MM.1S (cell line): ENCODE data around the gene CD96.
"Not testable (repeated sequence)": the region's sequence is repeated elsewhere in the genome, so short reads cannot be mapped to it uniquely, and the experiment has no call there.

ENCODE experiments used
- DNase-seq: peaks from one replicate; pipeline ENCODE4 v3.0.0-alpha.2; 2015
- H2AFZ ChIP-seq: fragments of 300-600 bp; sonication (generic); 2 replicates; pipeline ENCODE4 v1.6.0; 2016; ENCODE audit warnings: antibody characterized with exemption, low read length
- H3F3A ChIP-seq: fragments of 300-600 bp; sonication (generic); 2 replicates; pipeline ENCODE4 v1.6.1; 2016; ENCODE audit warnings: mild to moderate bottlenecking, antibody characterized with exemption, low read length, moderate library complexity, mixed read lengths; ENCODE audit not compliant: insufficient read depth
- H3K27ac ChIP-seq: fragments of 300-600 bp; sonication (generic); 2 replicates; pipeline ENCODE4 v1.5.1; 2016; ENCODE audit warnings: mild to moderate bottlenecking, low read length
- H3K27me3 ChIP-seq: fragments of 300-600 bp; sonication (generic); replicated peaks from 2 replicates; pipeline ENCODE4 v1.6.0; 2016; ENCODE audit warnings: low read length; ENCODE audit not compliant: insufficient read depth
- H3K36me3 ChIP-seq: fragments of 300-600 bp; sonication (generic); replicated peaks from 2 replicates; pipeline ENCODE4 v1.6.1; 2016; ENCODE audit warnings: mild to moderate bottlenecking, low read length, mixed read lengths; ENCODE audit not compliant: insufficient read depth
- H3K4me1 ChIP-seq: fragments of 300-600 bp; sonication (generic); 2 replicates; pipeline ENCODE4 v1.6.1; 2016; ENCODE audit warnings: low read length, mixed read lengths
- H3K4me2 ChIP-seq: fragments of 300-600 bp; sonication (generic); 2 replicates; pipeline ENCODE4 v1.6.0; 2016; ENCODE audit warnings: low read depth, low read length
- H3K4me3 ChIP-seq: fragments of 300-600 bp; sonication (generic); 2 replicates; pipeline ENCODE4 v1.5.1; 2016; ENCODE audit warnings: low read length, mixed read lengths
- H3K79me2 ChIP-seq: fragments of 300-600 bp; sonication (generic); 2 replicates; pipeline ENCODE4 v1.6.1; 2016; ENCODE audit warnings: mixed run types, low read length, mixed read lengths
- H3K9ac ChIP-seq: fragments of 300-600 bp; sonication (generic); 2 replicates; pipeline ENCODE4 v1.6.1; 2016; ENCODE audit warnings: low read length, mixed read lengths
- H3K9me2 ChIP-seq: fragments of 300-600 bp; sonication (generic); replicated peaks from 2 replicates; pipeline ENCODE4 v1.6.1; 2016; ENCODE audit warnings: mild to moderate bottlenecking, low read length, mixed read lengths; ENCODE audit not compliant: insufficient read depth
- H3K9me3 ChIP-seq: fragments of 300-600 bp; sonication (generic); replicated peaks from 2 replicates; pipeline ENCODE4 v1.6.1; 2016; ENCODE audit warnings: mild to moderate bottlenecking, low read length, mixed read lengths; ENCODE audit not compliant: insufficient read depth
- H4K20me1 ChIP-seq: fragments of 300-600 bp; sonication (generic); 2 replicates; pipeline ENCODE4 v1.6.1; 2016; ENCODE audit warnings: mild to moderate bottlenecking, low read length, moderate library complexity, mixed read lengths; ENCODE audit not compliant: insufficient read depth
- EZH2 ChIP-seq: fragments of 300-600 bp; sonication (generic); optimal IDR thresholded peaks from 2 replicates; pipeline ENCODE3; 2017; ENCODE audit warnings: low read depth, mild to moderate bottlenecking, antibody characterized with exemption, low read length, mixed read lengths
- EZH2phosphoT487 ChIP-seq: fragments of 300-600 bp; sonication (generic); IDR thresholded peaks from 2 replicates; pipeline ENCODE4 v1.6.1; 2018; ENCODE audit warnings: antibody characterized with exemption, low read length
- TF ChIP-seq, protein P1 (sequence below): fragments of 300-600 bp; sonication (generic); IDR thresholded peaks from 2 replicates; pipeline ENCODE4 v1.5.1; 2016; ENCODE audit warnings: antibody characterized with exemption, low read length, mixed read lengths

Gene CD96

GRCh38 chr3:111548756-111549155 lies 6.8 kb downstream of the CD96 start:
- Histone ChIP-seq H3K9ac (no peak overlapping the region), H3K79me2 (no peaks in the 10 kb centered on the region), H3K9me2 (no peaks in the 10 kb centered on the region), H3K36me3 (no peaks in the 10 kb centered on the region), H3K27me3 (no peaks in the 10 kb centered on the region), H3K4me2 (no peak overlapping the region), H3K27ac (no peak overlapping the region), H3K4me3 (no peak overlapping the region), H2AFZ (no peak overlapping the region), H4K20me1 (no peaks in the 10 kb centered on the region), H3F3A (no peaks in the 10 kb centered on the region), H3K4me1 (no peaks in the 10 kb centered on the region), H3K9me3 (no peaks in the 10 kb centered on the region)
- no peak for TF ChIP-seq EZH2phosphoT487
- no peak for TF ChIP-seq EZH2
- TF ChIP-seq, protein P1, sequence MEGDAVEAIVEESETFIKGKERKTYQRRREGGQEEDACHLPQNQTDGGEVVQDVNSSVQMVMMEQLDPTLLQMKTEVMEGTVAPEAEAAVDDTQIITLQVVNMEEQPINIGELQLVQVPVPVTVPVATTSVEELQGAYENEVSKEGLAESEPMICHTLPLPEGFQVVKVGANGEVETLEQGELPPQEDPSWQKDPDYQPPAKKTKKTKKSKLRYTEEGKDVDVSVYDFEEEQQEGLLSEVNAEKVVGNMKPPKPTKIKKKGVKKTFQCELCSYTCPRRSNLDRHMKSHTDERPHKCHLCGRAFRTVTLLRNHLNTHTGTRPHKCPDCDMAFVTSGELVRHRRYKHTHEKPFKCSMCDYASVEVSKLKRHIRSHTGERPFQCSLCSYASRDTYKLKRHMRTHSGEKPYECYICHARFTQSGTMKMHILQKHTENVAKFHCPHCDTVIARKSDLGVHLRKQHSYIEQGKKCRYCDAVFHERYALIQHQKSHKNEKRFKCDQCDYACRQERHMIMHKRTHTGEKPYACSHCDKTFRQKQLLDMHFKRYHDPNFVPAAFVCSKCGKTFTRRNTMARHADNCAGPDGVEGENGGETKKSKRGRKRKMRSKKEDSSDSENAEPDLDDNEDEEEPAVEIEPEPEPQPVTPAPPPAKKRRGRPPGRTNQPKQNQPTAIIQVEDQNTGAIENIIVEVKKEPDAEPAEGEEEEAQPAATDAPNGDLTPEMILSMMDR: no peak
- no peak for DNase-seq

- H3K36me3 ChIP-seq, H3K9ac ChIP-seq, H3F3A ChIP-seq, H3K4me2 ChIP-seq, H3K27ac ChIP-seq, H2AFZ ChIP-seq, H3K79me2 ChIP-seq, H3K9me3 ChIP-seq, H4K20me1 ChIP-seq, H3K4me3 ChIP-seq, H3K4me1 ChIP-seq, DNase-seq, H3K9me2 ChIP-seq, H3K27me3 ChIP-seq: not testable (repeated sequence)
Measured at GRCh38 chr3:111561902-111562301, 19.9 kb downstream of the CD96 start.

DNA sequence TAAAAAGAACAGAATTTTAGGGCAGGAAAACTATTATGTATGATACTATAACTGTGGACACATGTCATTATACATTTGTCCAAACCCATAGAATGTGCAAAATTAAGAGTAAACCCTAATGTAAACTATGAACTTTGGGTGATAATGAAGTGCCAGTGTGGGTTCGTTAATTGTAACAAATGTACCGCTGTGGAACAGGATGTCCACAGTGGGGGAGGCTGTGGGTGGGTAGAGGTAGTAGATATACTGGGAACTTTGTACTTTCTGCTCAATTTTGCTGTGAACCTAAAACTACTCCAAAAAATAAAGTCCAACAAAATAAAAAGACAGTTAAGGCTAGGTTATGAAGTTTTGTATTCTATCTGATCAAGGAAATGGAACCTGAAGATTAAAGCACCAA lies 24.8 kb downstream of the CD96 start:
- no peaks in the 10 kb centered on the region for H3F3A ChIP-seq
- no peak overlapping the region for H2AFZ ChIP-seq
- no peaks in the 10 kb centered on the region for H3K9me3 ChIP-seq
- H3K4me2 ChIP-seq: no peak overlapping the region
- H3K9me2 ChIP-seq: 0 out of 2 replicates have a peak, but pooled peaks cover 2% of the 10 kb centered on the region
- H3K79me2 ChIP-seq: no peaks in the 10 kb centered on the region
- no peaks in the 10 kb centered on the region for H3K27me3 ChIP-seq
- no peak for DNase-seq
- H3K9ac ChIP-seq: no peak overlapping the region
- no peak overlapping the region for H3K27ac ChIP-seq
- H3K4me1 ChIP-seq: no peaks in the 10 kb centered on the region
- H3K36me3 ChIP-seq: no peaks in the 10 kb centered on the region
- TF ChIP-seq EZH2 (no peak), EZH2phosphoT487 (no peak)
- TF ChIP-seq, protein P1: no peak
- H4K20me1 ChIP-seq: no peaks in the 10 kb centered on the region
- no peak overlapping the region for H3K4me3 ChIP-seq

GRCh38 chr3:111568355-111568754 lies 26.4 kb downstream of the CD96 start:
- Histone ChIP-seq H3K4me2 (no peak overlapping the region), H3K4me3 (no peak overlapping the region), H3K27ac (no peak overlapping the region), H2AFZ (no peak overlapping the region), H3K79me2 (no peaks in the 10 kb centered on the region), H3F3A (no peaks in the 10 kb centered on the region), H3K9me3 (no peaks in the 10 kb centered on the region), H3K9ac (no peak overlapping the region), H3K4me1 (no peaks in the 10 kb centered on the region), H3K9me2 (0 out of 2 replicates have a peak, but pooled peaks cover 2% of the 10 kb centered on the region), H4K20me1 (no peaks in the 10 kb centered on the region), H3K27me3 (no peaks in the 10 kb centered on the region), H3K36me3 (no peaks in the 10 kb centered on the region)
- TF ChIP-seq EZH2phosphoT487: no peak
- TF ChIP-seq, protein P1: no peak
- TF ChIP-seq EZH2: no peak
- DNase-seq: no peak
